Ovary (tissue), 3 donors: ENCODE data around the gene PLB1.

Source experiments
- CTCF ChIP-seq, 3 donors: fragments of 450-650 bp in 2 of 3; fragments of 200-600 bp in 1 of 3; IDR thresholded peaks; one replicate each; pipeline versions ENCODE4 v1.5.1 to v1.8.0; 2016 to 2022; ENCODE audit warnings: antibody characterized with exemption in 3 of 3, mild to moderate bottlenecking in 1 of 3
- POLR2A ChIP-seq: fragments of 450-650 bp; IDR thresholded peaks from one replicate; pipeline ENCODE4 v1.6.1; 2017; ENCODE audit warnings: antibody characterized with exemption, mild to moderate bottlenecking, moderate library complexity
- donor health status: DM: no; HTN: no; CAD: no.

- no peak for TF ChIP-seq CTCF (IDR thresholded peaks at IDR 0.05)
- TF ChIP-seq POLR2A = no peak
Measured at GRCh38 chr2:28620291-28620793, 124.5 kb downstream of the PLB1 start.
